IMR-90 (cell line): ENCODE results near the gene TGM1. TPM values are rescaled to one million over a fixed set of nuclear protein-coding genes. Genes with fewer than 3 reads are reported as not detected.

Experiments
- ATAC-seq: fragments of 200-7000 bp; cut with Tn5 transposase; 2 replicates; pipeline ENCODE4 v1.9.1; 2020; ENCODE audit warnings: low read depth, mild to moderate bottlenecking, moderate library complexity
- BruUV-seq: library from RNA; stranded (reverse); fragments of 400-500 nt; replicated peaks from 2 replicates; lab custom pipeline; 2021; lab: Mats Ljungman, UMichigan
- CTCF ChIA-PET: fragments of 300-600 bp; formaldehyde crosslinking; extraction: SDS; loops from one replicate; lab custom pipeline; 2021; ENCODE audit warnings: antibody characterized with exemption; lab: Yijun Ruan, JAX
- POLR2A ChIA-PET: fragments of 300-600 bp; sonication (Branson Sonifier 250); formaldehyde crosslinking; loops from one replicate; lab custom pipeline; 2022; ENCODE audit warnings: antibody characterized with exemption; ENCODE audit not compliant: unreplicated experiment; lab: Charles Lee
- DNase-seq: peaks from one replicate; pipeline ENCODE4 v3.0.0; 2013
- H2AFZ ChIP-seq: replicated peaks from 2 replicates; pipeline ENCODE3; 2013; ENCODE audit warnings: low read length, mild to moderate bottlenecking; ENCODE audit not compliant: poor library complexity
- H2AK5ac ChIP-seq: 2 replicates; pipeline ENCODE4 v1.6.1; 2013; ENCODE audit warnings: low read depth, low read length, inconsistent platforms
- H2AK9ac ChIP-seq: replicated peaks from 2 replicates; pipeline ENCODE3; 2013; ENCODE audit warnings: mild to moderate bottlenecking, low read depth, low read length, moderate library complexity; ENCODE audit not compliant: poor library complexity
- H2BK120ac ChIP-seq: 2 replicates; pipeline ENCODE4 v1.6.1; 2013; ENCODE audit warnings: low read depth, low read length, inconsistent platforms
- H2BK15ac ChIP-seq: 3 replicates; pipeline ENCODE4 v1.6.1; 2013; ENCODE audit warnings: low read depth, low read length, inconsistent platforms
- H2BK20ac ChIP-seq: 2 replicates; pipeline ENCODE4 v1.6.1; 2013; ENCODE audit warnings: low read depth, mild to moderate bottlenecking, inconsistent platforms, low read length, moderate library complexity
- H2BK5ac ChIP-seq: 2 replicates; pipeline ENCODE4 v1.6.1; 2013; ENCODE audit warnings: mild to moderate bottlenecking, low read depth, low read length, inconsistent platforms; ENCODE audit not compliant: poor library complexity, severe bottlenecking
- H3K14ac ChIP-seq: replicated peaks from 2 replicates; pipeline ENCODE4 v1.6.1; 2013; ENCODE audit warnings: low read depth, low read length, inconsistent platforms
- H3K18ac ChIP-seq: 2 replicates; pipeline ENCODE4 v1.6.1; 2013; ENCODE audit warnings: low read depth, low read length, control low read depth
- H3K23ac ChIP-seq: 2 replicates; pipeline ENCODE4 v1.6.1; 2013; ENCODE audit warnings: low read depth, low read length, inconsistent platforms
- H3K27ac ChIP-seq: 2 replicates; pipeline ENCODE4 v1.5.1; 2013; ENCODE audit warnings: mild to moderate bottlenecking, control low read depth, low read length; ENCODE audit not compliant: insufficient read depth
- H3K27me3 ChIP-seq: 2 replicates; pipeline ENCODE4 v1.6.1; 2013; ENCODE audit warnings: low read length; ENCODE audit not compliant: control insufficient read depth, insufficient read depth
- H3K36me3 ChIP-seq: 2 replicates; pipeline ENCODE4 v1.6.1; 2013; ENCODE audit warnings: low read length, mixed read lengths; ENCODE audit not compliant: control insufficient read depth, insufficient read depth
- H3K4ac ChIP-seq: 2 replicates; pipeline ENCODE4 v1.6.1; 2013; ENCODE audit warnings: low read depth, low read length, inconsistent platforms
- H3K4me1 ChIP-seq: 2 replicates; pipeline ENCODE4 v1.6.1; 2013; ENCODE audit warnings: low read length, mixed read lengths; ENCODE audit not compliant: control insufficient read depth, insufficient read depth
- H3K4me2 ChIP-seq: 2 replicates; pipeline ENCODE4 v1.6.1; 2013; ENCODE audit warnings: low read depth, mild to moderate bottlenecking, control low read depth, low read length, moderate library complexity
- H3K4me3 ChIP-seq: 2 replicates; pipeline ENCODE4 v1.5.1; 2013; ENCODE audit warnings: low read depth, mild to moderate bottlenecking, control low read depth, low read length, moderate library complexity; ENCODE audit not compliant: insufficient read depth
- H3K56ac ChIP-seq: 2 replicates; pipeline ENCODE4 v1.6.1; 2013; ENCODE audit warnings: low read length, inconsistent platforms; ENCODE audit not compliant: insufficient read depth; ENCODE audit errors: extremely low read depth
- H3K79me1 ChIP-seq, 2 experiments: 2 replicates each; pipeline ENCODE4 v1.6.1; 2013; ENCODE audit warnings: low read length in 2 of 2, inconsistent platforms in 1 of 2, low read depth in 1 of 2
- H3K9ac ChIP-seq: 2 replicates; pipeline ENCODE4 v1.6.1; 2013; ENCODE audit warnings: low read depth, low read length, control low read depth
- H3K9me1 ChIP-seq: 2 replicates; pipeline ENCODE4 v1.6.1; 2013; ENCODE audit warnings: low read length, inconsistent platforms; ENCODE audit not compliant: insufficient read depth
- H3K9me3 ChIP-seq: 2 replicates; pipeline ENCODE4 v1.6.1; 2013; ENCODE audit warnings: low read length; ENCODE audit not compliant: control insufficient read depth, insufficient read depth
- H4K20me1 ChIP-seq: 2 replicates; pipeline ENCODE4 v1.6.1; 2013; ENCODE audit warnings: low read length, inconsistent platforms; ENCODE audit not compliant: insufficient read depth
- H4K5ac ChIP-seq: 2 replicates; pipeline ENCODE4 v1.6.1; 2013; ENCODE audit warnings: mild to moderate bottlenecking, low read depth, low read length, control low read depth
- H4K8ac ChIP-seq, 2 experiments: 2 replicates each; pipeline ENCODE4 v1.6.1; 2013; ENCODE audit warnings: low read depth in 2 of 2, low read length in 2 of 2, control low read depth in 1 of 2, inconsistent platforms in 1 of 2
- H4K91ac ChIP-seq: 2 replicates; pipeline ENCODE4 v1.6.1; 2013; ENCODE audit warnings: low read depth, low read length, inconsistent platforms; ENCODE audit not compliant: insufficient read depth
- MAFK ChIP-seq: IDR thresholded peaks from 2 replicates; pipeline ENCODE4 v1.6.1; 2012; ENCODE audit warnings: low read depth, low read length, improper control_type of control experiment
- USF2 ChIP-seq: fragments of 150-350 bp; IDR thresholded peaks from 2 replicates; pipeline ENCODE4 v1.6.1; 2017; ENCODE audit warnings: mild to moderate bottlenecking, antibody characterized with exemption, low read length, low read depth
- WGBS, 2 experiments: methylation state at CpG; one replicate each; pipeline versions ENCODE4 v1.1.5 to v1.1.7; 2013; ENCODE audit warnings: missing lambda C conversion rate in 2 of 2; ENCODE audit not compliant: insufficient read length in 1 of 2; ENCODE audit errors: extremely low coverage in 2 of 2; 5-methylcytosine and 5-hydroxymethylcytosine counted together
- dilution Hi-C: fragments of 300-500 bp; cut with HindIII; formaldehyde crosslinking; loops from one replicate; pipeline ENCODE4 v1.14.3; 2018; ENCODE audit warnings: low sequenced_read_pairs; ENCODE audit not compliant: unreplicated experiment
- in situ Hi-C: fragments of 300-500 bp; cut with MboI; formaldehyde crosslinking; loops from 3 replicates; pipeline ENCODE4 v1.14.3; 2019; ENCODE audit warnings: low sequenced_read_pairs, inconsistent platforms, mixed read lengths
- intact Hi-C: fragments of 100-400 bp; cut with micrococcal nuclease; formaldehyde crosslinking; loops from 2 replicates; pipeline ENCODE4 v1.10.0; 2022
- polyA plus RNA-seq, 3 experiments: library from polyadenylated mRNA; depleted of rRNA; stranded (reverse); fragments of >200 nt; gene quantifications; 2 replicates each; pipeline ENCODE4 v1.2.3, GENCODE V29; 2012; ENCODE audit warnings: low replicate concordance in 1 of 3
- total RNA-seq: library from RNA; depleted of rRNA; stranded (reverse); fragments of >200 nt; gene quantifications from 2 replicates; pipeline ENCODE4 v1.2.3, GENCODE V29; 2012
- TF ChIP-seq, protein P1 (sequence below): conservative IDR thresholded peaks from 2 replicates; pipeline ENCODE4 v1.5.1; 2012; ENCODE audit warnings: mild to moderate bottlenecking, low read depth, low read length, improper control_type of control experiment

Gene TGM1
- total and polyA plus RNA-seq, 2 of the 4 experiments (the other 2 are of a cell fraction): 0.72 to 3.3 TPM

GRCh38 chr14:24241829-24242443 is 21.0 kb downstream of the TGM1 start:
- Histone ChIP-seq H3K4ac (peak overlapping the region; percentile 88), H3K9me3 (no peaks in the 10 kb centered on the region), H3K4me1 (peaks cover 13% of the 10 kb centered on the region), H2AK5ac (peak overlapping the region; percentile 45; the same call in 1 of the 2 replicates), H2BK120ac (peak overlapping the region; percentile 79), H3K4me3 (peak overlapping the region; percentile 82), H2AFZ (peak overlapping the region; percentile 99), H3K36me3 (peaks cover 34% of the 10 kb centered on the region), H3K27ac (peak overlapping the region; percentile 90), H3K27me3 (no peaks in the 10 kb centered on the region), H4K91ac (peak overlapping the region; percentile 96), H4K5ac (peak overlapping the region; percentile 66), H3K18ac (peak overlapping the region; percentile 8; the same call in 1 of the 2 replicates), H3K23ac (peak overlapping the region; percentile 85), H3K79me1 (peaks cover 27 to 51% of the 10 kb centered on the region in 2 experiments), H2BK20ac (no peak overlapping the region), H3K14ac (peak overlapping the region; percentile 95), H3K56ac (peak overlapping the region; percentile 89), H2BK15ac (peak overlapping the region; percentile 50; the same call in 1 of the 3 replicates), H3K9ac (peak overlapping the region; percentile 81), H2BK5ac (peak overlapping the region; percentile 88), H3K9me1 (peaks cover 21% of the 10 kb centered on the region), H4K8ac (peak overlapping the region; percentile 91 to 92), H3K4me2 (peak overlapping the region; percentile 80), H4K20me1 (peaks cover 4% of the 10 kb centered on the region), H2AK9ac (peak overlapping the region; percentile 87)
- intact Hi-C loops (loop anchor here (1.0 to 5.0 kb wide), 5 partner anchors 29 to 230 kb away; partner anchors contain the start of genes DHRS1, NOP9, RABGGTA and TM9SF1), dilution Hi-C loops (no loop called here), in situ Hi-C loops (loop anchor here (5.0 kb wide), 1 partner anchor 55 kb away; the partner anchor contains the start of genes DHRS1 and NOP9)
- WGBS, 2 experiments: 1% methylated on average over 12 of the region's 39 CpGs; no CpG with 5 or more reads in 1 of the 2 experiments
- BruUV-seq: TSS peak; percentile 47
- 0 out of 2 replicates have a peak, but pooled peaks have one; percentile 29 for TF ChIP-seq MAFK
- TF ChIP-seq, protein P1, sequence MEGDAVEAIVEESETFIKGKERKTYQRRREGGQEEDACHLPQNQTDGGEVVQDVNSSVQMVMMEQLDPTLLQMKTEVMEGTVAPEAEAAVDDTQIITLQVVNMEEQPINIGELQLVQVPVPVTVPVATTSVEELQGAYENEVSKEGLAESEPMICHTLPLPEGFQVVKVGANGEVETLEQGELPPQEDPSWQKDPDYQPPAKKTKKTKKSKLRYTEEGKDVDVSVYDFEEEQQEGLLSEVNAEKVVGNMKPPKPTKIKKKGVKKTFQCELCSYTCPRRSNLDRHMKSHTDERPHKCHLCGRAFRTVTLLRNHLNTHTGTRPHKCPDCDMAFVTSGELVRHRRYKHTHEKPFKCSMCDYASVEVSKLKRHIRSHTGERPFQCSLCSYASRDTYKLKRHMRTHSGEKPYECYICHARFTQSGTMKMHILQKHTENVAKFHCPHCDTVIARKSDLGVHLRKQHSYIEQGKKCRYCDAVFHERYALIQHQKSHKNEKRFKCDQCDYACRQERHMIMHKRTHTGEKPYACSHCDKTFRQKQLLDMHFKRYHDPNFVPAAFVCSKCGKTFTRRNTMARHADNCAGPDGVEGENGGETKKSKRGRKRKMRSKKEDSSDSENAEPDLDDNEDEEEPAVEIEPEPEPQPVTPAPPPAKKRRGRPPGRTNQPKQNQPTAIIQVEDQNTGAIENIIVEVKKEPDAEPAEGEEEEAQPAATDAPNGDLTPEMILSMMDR: peak; percentile 45
- no peak for TF ChIP-seq USF2
- DNase-seq: peak; percentile 89
- peak; percentile 93 for ATAC-seq
- CTCF ChIA-PET: interaction anchor here (0.6 to 2.5 kb wide), 9 partner anchors 10 to 898 kb away, joined by 3 to 23 read pairs (median 6); partner anchors contain the start of genes CIDEB and RABGGTA
- POLR2A ChIA-PET: interaction anchor here (0.6 to 1.3 kb wide), 4 partner anchors 8 to 55 kb away, joined by 3 to 7 read pairs (median 4); partner anchors contain the start of gene TM9SF1
